UCSD-AML1 (cell line): Measurements from ENCODE around the gene CYP19A1.

Experiments
- DNase-seq: peaks from one replicate; lab custom pipeline; 2025; ENCODE audit not compliant: unreplicated experiment; lab: John Stamatoyannopoulos, UW

Gene CYP19A1

DNA sequence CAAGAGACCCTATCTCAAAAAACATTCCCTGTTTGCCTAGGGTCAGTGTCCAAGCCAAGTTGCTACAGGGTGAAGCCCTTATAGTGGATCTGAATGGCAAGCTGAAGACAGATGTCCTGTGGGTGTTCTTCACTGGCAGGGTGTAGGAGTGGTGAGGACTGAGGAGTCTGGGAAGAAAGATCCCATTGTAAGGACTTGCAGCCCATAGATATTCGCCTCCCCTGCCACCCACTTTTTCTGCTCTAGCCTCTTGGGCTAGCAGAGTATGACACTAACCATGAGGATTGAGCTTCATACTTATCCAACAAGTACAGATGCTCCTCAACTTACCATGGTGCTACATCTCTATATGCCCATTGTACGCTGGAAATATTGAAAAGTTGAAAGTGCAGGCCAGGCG, 13.2 kb downstream of the CYP19A1 start:
- DNase-seq = no peak

DNA sequence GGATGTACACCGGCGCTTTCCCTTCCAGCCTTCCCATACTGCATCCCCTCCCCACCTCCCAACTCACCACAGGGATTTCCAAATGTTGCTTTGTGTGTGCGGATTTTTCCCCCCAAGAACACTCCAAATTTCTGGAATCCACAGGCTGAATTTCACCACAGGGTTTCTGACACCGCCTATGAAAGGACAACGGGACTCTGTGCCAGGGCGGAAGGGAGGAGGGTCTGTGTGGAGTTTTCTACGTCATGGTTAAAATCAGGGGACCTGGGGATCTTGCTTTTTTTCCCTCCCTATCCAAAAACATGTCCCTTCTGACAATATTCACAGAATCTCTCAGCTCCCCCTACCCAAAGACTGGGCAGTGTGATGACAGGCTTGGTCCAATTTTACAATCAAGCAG, 14.6 kb downstream of the CYP19A1 start:
- no peak for DNase-seq

DNA sequence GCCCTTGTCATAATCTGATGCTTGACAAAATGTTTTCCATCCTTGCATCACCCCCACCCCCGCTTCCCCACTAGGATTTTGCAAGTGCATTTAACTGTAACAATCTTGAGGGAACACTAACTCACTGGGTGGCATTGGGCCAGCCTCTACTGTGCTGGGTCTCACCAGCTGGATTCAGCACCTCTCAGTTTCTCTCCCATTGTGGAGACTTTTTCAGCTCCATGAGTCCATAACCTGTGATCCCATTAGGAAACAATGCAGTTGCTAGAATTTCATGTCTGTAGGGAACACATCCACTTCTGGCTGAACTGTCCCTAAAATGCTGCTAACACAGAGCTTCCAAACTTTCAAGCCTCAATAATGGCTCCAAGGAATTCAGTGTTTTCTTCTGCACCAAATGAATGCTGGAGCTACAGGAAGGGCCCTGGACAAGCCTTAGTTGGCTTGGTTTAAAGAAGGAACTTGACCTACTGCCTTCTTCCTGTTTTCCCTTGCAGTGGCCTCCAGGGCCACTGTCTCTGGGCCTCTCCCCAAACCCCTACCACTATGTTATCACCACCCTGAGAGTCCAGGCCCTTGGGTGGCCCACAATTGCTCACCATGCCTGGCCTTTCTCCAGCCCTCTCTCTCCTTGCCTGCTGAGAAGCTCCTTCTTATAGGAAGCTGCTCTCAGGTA, 15.6 kb downstream of the CYP19A1 start:
- peak; percentile 15 for DNase-seq

GRCh38 chr15:51321316-51321715, 17.1 kb downstream of the CYP19A1 start:
- no peak for DNase-seq

DNA sequence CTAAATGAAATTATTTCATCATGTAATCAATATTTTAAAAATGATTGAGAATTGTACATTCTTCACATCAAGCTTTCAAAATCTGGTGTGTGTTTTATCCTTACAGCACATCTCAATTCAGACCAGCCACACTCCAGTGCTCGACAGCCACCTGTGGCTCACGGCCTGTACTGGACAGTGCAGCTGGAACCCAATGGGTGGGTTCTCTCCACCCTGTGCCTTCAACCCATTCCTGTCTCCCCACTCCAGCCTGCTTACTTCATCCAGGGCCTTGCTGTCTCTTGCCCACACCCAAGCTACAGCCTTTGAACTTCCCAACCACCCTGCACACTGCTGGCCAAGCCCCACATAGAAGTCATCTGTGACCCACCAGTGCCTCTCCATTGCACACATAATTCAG, 17.6 kb downstream of the CYP19A1 start:
- no peak for DNase-seq

GRCh38 chr15:51319539-51319938, 18.9 kb downstream of the CYP19A1 start:
- no peak for DNase-seq

GRCh38 chr15:51318382-51319150, 19.8 kb downstream of the CYP19A1 start:
- no peak for DNase-seq

DNA sequence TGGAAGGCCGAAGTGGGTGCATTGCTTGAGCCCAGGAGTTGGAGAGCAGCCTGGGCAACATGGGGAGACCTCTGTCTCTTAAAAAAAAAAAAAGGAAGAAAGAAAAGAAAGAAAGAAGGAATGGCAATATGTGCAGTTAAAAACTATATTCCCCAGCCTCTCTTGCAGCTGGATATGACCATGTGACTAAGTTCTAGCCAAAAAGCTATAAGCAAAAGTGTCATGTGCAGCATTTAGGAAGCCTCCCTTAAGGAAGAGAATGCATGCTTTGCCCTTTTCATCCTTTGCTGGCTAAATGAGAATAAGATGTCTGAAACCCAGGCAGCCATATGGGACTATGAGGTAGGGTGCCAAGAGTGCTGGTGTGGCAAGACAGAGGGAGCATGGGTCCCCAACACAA, 21.8 kb downstream of the CYP19A1 start:
- no peak for DNase-seq

- no peak for DNase-seq
Measured at GRCh38 chr15:51315726-51316125, 22.7 kb downstream of the CYP19A1 start.

GRCh38 chr15:51314391-51315337, 23.7 kb downstream of the CYP19A1 start:
- DNase-seq = no peak

GRCh38 chr15:51313644-51314280, 24.6 kb downstream of the CYP19A1 start:
- no peak for DNase-seq

DNA sequence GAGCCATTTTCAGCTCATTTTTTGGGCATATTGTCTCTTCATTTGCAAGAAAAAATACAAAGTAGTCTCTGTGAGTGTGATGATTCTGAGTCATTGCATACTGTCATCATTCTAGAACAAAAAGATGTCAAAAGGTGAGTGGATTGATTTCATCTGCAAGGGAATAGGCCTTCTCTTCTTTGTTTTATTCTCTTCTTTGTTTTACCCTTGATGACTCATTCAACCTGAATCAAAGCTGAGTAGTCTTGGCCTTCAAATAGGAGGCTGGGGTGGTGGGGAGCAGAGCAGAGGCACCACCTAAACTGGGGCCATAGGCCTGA, 25.4 kb downstream of the CYP19A1 start:
- no peak for DNase-seq

GRCh38 chr15:51312166-51313073, 26.0 kb downstream of the CYP19A1 start:
- no peak for DNase-seq

DNA sequence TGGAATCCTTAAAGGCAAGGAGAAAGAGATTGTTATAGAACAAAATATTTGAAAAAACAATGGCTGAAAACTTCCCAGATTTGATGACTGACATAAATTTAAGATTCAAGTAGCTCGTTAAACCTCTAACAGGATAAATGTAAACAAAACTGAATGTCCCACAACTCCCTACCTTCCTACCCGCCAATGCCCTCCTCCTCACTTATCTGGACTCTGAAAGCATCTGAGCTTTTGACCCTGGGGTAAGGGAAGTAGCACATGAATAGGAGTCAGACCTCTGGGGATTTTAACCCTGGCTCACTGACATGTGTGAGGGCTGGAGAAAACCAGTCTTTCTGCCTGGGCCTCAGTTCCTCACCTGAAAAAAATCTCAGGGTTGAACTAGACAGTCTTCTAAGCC, 26.9 kb downstream of the CYP19A1 start:
- no peak for DNase-seq

DNA sequence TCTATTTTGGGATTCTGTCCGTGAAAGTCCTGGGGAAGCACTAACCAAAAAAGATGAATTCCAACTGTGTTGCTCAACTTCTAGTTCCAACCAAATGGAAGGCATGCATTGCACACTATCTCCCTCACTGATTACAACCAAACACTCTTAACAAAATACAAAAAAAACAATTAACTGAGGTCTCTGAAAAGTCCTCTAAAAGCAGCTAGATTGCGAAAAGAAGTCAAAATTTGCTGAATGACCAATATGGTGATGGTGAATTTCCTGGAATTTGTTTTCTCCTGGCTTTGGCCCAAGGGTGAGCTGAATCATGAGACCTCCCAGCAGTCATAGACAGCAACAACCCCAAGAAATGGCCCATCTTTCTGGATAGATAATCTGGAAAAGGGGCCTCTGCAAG, 28.3 kb downstream of the CYP19A1 start:
- no peak for DNase-seq

GRCh38 chr15:51307811-51308210, 30.6 kb downstream of the CYP19A1 start:
- no peak for DNase-seq

GRCh38 chr15:51307325-51307724, 31.1 kb downstream of the CYP19A1 start:
- DNase-seq = no peak

- no peak for DNase-seq
Measured at GRCh38 chr15:51303462-51303980, 34.9 kb downstream of the CYP19A1 start.

DNA sequence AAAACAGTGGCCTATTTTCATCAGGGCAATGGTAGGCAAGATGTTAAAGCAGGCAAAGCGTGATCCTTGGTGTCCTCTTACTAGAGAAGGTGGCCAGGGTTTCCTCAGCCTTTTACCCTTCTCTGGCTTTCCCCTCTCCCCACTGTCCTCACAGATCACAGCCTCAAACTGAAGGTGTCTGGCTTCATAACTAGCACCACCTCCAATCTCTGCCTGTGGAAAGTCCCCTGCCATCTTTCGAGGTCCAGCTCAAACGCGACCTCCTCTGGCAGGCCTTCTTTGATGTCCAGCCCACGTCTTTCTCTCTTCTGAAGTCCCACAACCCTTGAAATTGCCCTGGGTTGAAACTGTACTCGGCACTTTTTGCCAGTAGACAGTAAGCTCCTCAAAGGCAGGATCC, 35.9 kb downstream of the CYP19A1 start:
- DNase-seq = no peak
